SK-N-MC (cell line): Measurements from ENCODE around the gene SELENOW.

Source experiments
- DNase-seq: peaks from one replicate; pipeline ENCODE4 v3.0.0-alpha.2; 2011; ENCODE audit warnings: low read depth, low spot score
- H3K27ac ChIP-seq: fragments of 200-600 bp; sonication (generic); 2 replicates; pipeline ENCODE4 v1.5.1; 2016; ENCODE audit warnings: mixed run types
- H3K36me3 ChIP-seq: fragments of 200-600 bp; sonication (generic); 2 replicates; pipeline ENCODE4 v1.6.1; 2017; ENCODE audit warnings: antibody characterized with exemption, low read length, mixed read lengths; ENCODE audit not compliant: insufficient read depth
- H3K4me3 ChIP-seq: fragments of 200-600 bp; sonication (generic); 2 replicates; pipeline ENCODE4 v1.5.1; 2016
- H3K9ac ChIP-seq: fragments of 200-600 bp; sonication (generic); 2 replicates; pipeline ENCODE4 v1.8.0; 2017; ENCODE audit warnings: mixed run types, mixed read lengths; ENCODE audit not compliant: insufficient read length
- H3K9me3 ChIP-seq: fragments of 200-600 bp; sonication (generic); 2 replicates; pipeline ENCODE4 v1.6.1; 2017; ENCODE audit warnings: low read depth, mild to moderate bottlenecking, antibody characterized with exemption, low read length, moderate library complexity, mixed read lengths
- EZH2 ChIP-seq: fragments of 200-600 bp; sonication (generic); IDR thresholded peaks from one replicate; pipeline ENCODE4 v1.6.1; 2017; ENCODE audit warnings: antibody characterized with exemption
- FOXP2 ChIP-seq: optimal IDR thresholded peaks from 2 replicates; pipeline ENCODE3; 2011; ENCODE audit warnings: mild to moderate bottlenecking, moderate library complexity; ENCODE audit not compliant: insufficient read depth; ENCODE audit errors: extremely low read length, control extremely low read depth
- POLR2AphosphoS5 ChIP-seq: IDR thresholded peaks from 2 replicates; pipeline ENCODE4 v1.6.1; 2012; ENCODE audit warnings: mild to moderate bottlenecking, low read depth, low read length, borderline replicate concordance

The SELENOW gene

DNA sequence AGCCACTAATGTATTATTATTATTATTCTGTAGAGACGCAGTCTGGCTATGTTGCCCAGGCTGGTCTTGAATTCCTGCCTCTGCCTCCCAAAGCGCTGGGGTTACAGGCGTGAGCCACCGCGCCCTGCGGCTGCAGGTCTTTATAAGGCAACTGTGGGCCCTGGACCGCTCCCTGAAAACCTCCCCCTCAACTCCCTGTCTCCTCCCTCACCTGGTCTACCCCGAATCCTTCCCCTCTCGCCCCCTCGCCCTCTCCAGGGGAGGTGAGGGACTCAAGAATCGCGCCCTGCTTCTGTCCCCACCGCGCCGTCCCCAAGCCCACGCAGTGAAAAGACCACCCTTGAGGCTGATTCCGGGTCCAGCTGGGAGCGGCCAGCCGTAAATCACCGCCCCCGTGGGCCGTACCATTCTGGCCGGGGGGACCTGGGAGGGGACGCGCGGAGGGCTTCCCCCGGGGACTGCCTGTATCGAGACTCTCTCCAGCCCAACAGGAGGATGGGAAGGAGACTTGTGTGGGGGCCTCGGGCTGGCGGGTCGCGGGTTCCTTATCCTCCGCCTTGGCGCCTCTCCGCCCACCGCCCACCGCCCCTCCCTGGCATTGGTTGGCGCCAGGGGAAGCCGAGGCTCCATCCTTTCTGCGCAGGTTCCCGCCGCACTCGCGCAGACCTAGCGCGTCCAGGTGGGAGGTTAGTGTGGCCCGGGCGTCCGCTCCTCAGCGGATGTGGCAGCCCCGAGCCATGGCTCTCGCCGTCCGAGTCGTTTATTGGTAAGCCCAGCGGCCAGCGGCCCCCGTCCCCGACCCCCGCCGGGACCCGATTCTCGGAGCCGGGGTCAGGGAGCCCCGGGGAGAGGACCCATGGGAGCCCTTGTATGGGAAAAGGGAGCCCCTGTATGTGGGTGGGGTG lies at the start of gene SELENOW:
Gene SELENOW, plus strand, starts transcription at position 655 of the 905 bp plus-strand sequence. Its CDS starts 83 bp downstream, at position 738.
- H3K9ac ChIP-seq, result peak within 1 kb of the TSS; percentile 93
- H3K36me3 ChIP-seq, result peaks cover 16% of the 10 kb centered on the region; the same call in 1 of the 2 replicates
- peak within 1 kb of the TSS; percentile 91 for H3K27ac ChIP-seq
- peak within 1 kb of the TSS; percentile 87 for H3K4me3 ChIP-seq
- DNase-seq, result no peak
- no peaks in the 10 kb centered on the region for H3K9me3 ChIP-seq
- TF ChIP-seq FOXP2, result no peak
- TF ChIP-seq EZH2, result no peak
- peak; percentile 91 for TF ChIP-seq POLR2AphosphoS5

DNA sequence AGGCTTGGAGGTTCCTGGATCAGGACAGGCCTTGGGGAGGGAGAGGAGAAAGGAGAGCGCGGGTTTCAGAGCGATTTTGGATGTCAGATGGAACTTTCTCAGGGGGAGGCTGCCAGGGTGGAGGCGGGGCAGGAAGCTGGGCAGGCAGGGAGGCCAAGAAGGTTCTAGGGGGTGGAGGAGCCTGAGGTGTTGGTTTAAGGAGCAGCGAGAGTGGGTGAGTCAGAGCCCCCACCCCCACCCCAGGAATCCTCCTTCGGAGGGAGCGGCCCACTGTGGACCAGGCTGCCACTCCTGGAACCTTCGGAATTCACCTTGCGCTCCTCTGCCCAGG lies 49.1 kb upstream of the SELENOW start:
- Histone ChIP-seq H3K4me3 (no peak overlapping the region), H3K9ac (no peak overlapping the region), H3K27ac (no peak overlapping the region), H3K36me3 (no peaks in the 10 kb centered on the region), H3K9me3 (no peaks in the 10 kb centered on the region)
- TF ChIP-seq POLR2AphosphoS5, result no peak
- no peak for TF ChIP-seq FOXP2
- no peak for DNase-seq

GRCh38 chr19:47729799-47730520 lies 48.5 kb upstream of the SELENOW start:
- Histone ChIP-seq H3K9me3 (no peaks in the 10 kb centered on the region), H3K27ac (no peak overlapping the region), H3K9ac (no peak overlapping the region), H3K4me3 (no peak overlapping the region), H3K36me3 (no peaks in the 10 kb centered on the region)
- TF ChIP-seq POLR2AphosphoS5, result no peak
- TF ChIP-seq FOXP2, result no peak
- no peak for TF ChIP-seq EZH2
- DNase-seq, result no peak

- DNase-seq, result no peak
- H3K9ac ChIP-seq, result no peak overlapping the region
These were observed 48.0 kb upstream of the SELENOW start for GRCh38 chr19:47730521-47730889.

DNA sequence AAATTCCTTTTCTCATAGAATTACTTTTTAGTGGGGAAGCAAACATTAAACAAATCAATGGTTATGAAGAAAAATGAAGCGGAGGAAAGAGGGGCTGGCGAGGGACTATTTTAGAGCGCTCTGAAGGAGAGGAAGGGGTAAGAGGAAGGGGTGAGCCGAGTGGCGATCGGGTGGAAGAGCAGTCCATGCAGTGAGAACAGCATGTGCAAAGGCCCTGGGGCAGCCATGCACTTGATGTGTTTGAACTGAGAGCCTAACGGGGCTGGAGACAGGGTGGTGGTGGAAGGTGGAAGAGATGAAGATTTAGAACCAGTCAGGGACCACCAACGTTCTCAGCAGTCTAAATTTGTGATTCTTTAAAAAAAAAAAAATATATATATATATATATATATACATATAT lies 47.6 kb upstream of the SELENOW start:
- TF ChIP-seq FOXP2 (no peak), POLR2AphosphoS5 (no peak), EZH2 (no peak)
- no peaks in the 10 kb centered on the region for H3K36me3 ChIP-seq
- H3K9me3 ChIP-seq, result no peaks in the 10 kb centered on the region
- no peak for DNase-seq
- no peak overlapping the region for H3K27ac ChIP-seq
- no peak overlapping the region for H3K4me3 ChIP-seq
- no peak overlapping the region for H3K9ac ChIP-seq

More at GRCh38 chr19:47730521-47730889, 48.0 kb upstream of the SELENOW start:
- TF ChIP-seq POLR2AphosphoS5, result no peak
- no peak for TF ChIP-seq FOXP2
- no peak for TF ChIP-seq EZH2
- Histone ChIP-seq H3K36me3 (no peaks in the 10 kb centered on the region), H3K9me3 (no peaks in the 10 kb centered on the region), H3K4me3 (no peak overlapping the region), H3K27ac (no peak overlapping the region)

DNA sequence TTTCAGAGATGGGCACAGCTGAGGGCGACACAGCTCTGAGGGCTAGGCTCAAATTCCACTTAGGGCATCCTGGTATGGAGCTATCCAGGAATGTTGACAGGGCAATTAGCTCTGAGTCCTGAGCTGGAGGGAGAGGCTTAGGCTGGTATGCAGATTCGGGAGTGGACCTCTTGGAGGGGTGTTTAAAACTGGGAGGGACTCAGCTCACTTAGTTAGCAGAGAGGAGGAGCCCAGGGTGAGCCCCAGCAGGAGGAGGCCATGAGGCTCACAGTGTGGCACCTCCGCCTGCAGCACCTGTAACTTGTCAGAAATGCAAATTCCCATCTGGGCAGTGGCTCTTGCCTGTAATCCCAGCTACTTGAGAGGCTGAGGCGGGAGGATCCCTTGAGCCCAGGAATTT lies 43.4 kb upstream of the SELENOW start:
- H3K9me3 ChIP-seq, result no peaks in the 10 kb centered on the region
- no peak overlapping the region for H3K9ac ChIP-seq
- no peak overlapping the region for H3K4me3 ChIP-seq
- DNase-seq, result no peak
- H3K27ac ChIP-seq, result no peak overlapping the region
- H3K36me3 ChIP-seq, result no peaks in the 10 kb centered on the region
- TF ChIP-seq EZH2 (no peak), FOXP2 (no peak), POLR2AphosphoS5 (no peak)

- DNase-seq, result no peak
- Histone ChIP-seq H3K27ac (no peak overlapping the region), H3K9me3 (no peaks in the 10 kb centered on the region), H3K36me3 (no peaks in the 10 kb centered on the region), H3K9ac (no peak overlapping the region), H3K4me3 (no peak overlapping the region)
- TF ChIP-seq POLR2AphosphoS5 (no peak), FOXP2 (no peak), EZH2 (no peak)
These were observed 37.5 kb upstream of the SELENOW start for GRCh38 chr19:47740866-47741519.
